C1 segment of cervical spinal cord (tissue), 14 donors: ENCODE data around the gene KLK15.
"Not testable (repeated sequence)": the region's sequence is repeated elsewhere in the genome, so short reads cannot be mapped to it uniquely, and the experiment has no call there.

Source experiments
- DNase-seq, 14 donors: peaks; one replicate each; lab custom pipeline; 2025; lab: John Stamatoyannopoulos, UW

Gene KLK15

GRCh38 chr19:50796634-50797428, 36.5 kb downstream of the KLK15 start:
- DNase-seq, result no peak

GRCh38 chr19:50796128-50796633, 37.2 kb downstream of the KLK15 start:
- no peak for DNase-seq

GRCh38 chr19:50795664-50796073, 37.7 kb downstream of the KLK15 start:
- no peak for DNase-seq

GRCh38 chr19:50794876-50795663, 38.3 kb downstream of the KLK15 start:
- DNase-seq, result no peak

- no peak for DNase-seq
Observed at GRCh38 chr19:50794074-50794875, 39.1 kb downstream of the KLK15 start.

- no peak for DNase-seq
Observed at GRCh38 chr19:50793558-50794065, 39.8 kb downstream of the KLK15 start.

GRCh38 chr19:50792272-50793250, 40.8 kb downstream of the KLK15 start:
- DNase-seq, result no peak

GRCh38 chr19:50791594-50792271, 41.6 kb downstream of the KLK15 start:
- DNase-seq, result no peak

- no peak for DNase-seq
Observed at GRCh38 chr19:50790922-50791467, 42.4 kb downstream of the KLK15 start.

GRCh38 chr19:50790396-50790795, 43.0 kb downstream of the KLK15 start, which contains the start of gene ACP4:
ACP4 (plus strand) TSS chr19:50790415; CDS start chr19:50790415, 0 bp downstream.
- DNase-seq, result no peak

GRCh38 chr19:50785329-50785728, 48.0 kb downstream of the KLK15 start:
- no peak for DNase-seq

- no peak for DNase-seq
Observed at GRCh38 chr19:50784710-50785109, 48.7 kb downstream of the KLK15 start.

- not testable (repeated sequence) for DNase-seq
Observed at GRCh38 chr19:50783848-50784152, 49.6 kb downstream of the KLK15 start.

- DNase-seq, result no peak
Observed at GRCh38 chr19:50780753-50781435, 52.5 kb downstream of the KLK15 start.

GRCh38 chr19:50779504-50780457, 53.6 kb downstream of the KLK15 start:
- DNase-seq, result no peak

GRCh38 chr19:50778906-50779430, 54.4 kb downstream of the KLK15 start:
- no peak for DNase-seq

- no peak for DNase-seq
Observed at GRCh38 chr19:50777830-50778303, 55.5 kb downstream of the KLK15 start.
